Endothelial cell of umbilical vein (primary cell): Measurements from ENCODE around the gene TAF4B. TPM values are rescaled to one million over a fixed set of nuclear protein-coding genes. Genes with fewer than 3 reads are reported as not detected.

Experiments used
- BruUV-seq: library from RNA; stranded (reverse); fragments of 400-500 nt; replicated peaks from 2 replicates; lab custom pipeline; 2021; lab: Mats Ljungman, UMichigan
- CTCF ChIA-PET: fragments of 300-600, 350-600 bp; sonication (Branson Sonifier 250); formaldehyde crosslinking; loops from one replicate; lab custom pipeline; 2021; ENCODE audit warnings: antibody characterized with exemption, inconsistent platforms; lab: Charles Lee
- POLR2A ChIA-PET: fragments of 300-600, 350-600 bp; sonication (Branson Sonifier 250); formaldehyde crosslinking; loops from one replicate; lab custom pipeline; 2021; ENCODE audit warnings: antibody characterized with exemption, inconsistent platforms; lab: Charles Lee
- DNase-seq: peaks from one replicate; pipeline ENCODE4 v3.0.0-alpha.2; 2011; ENCODE audit warnings: low read depth, low spot score
- FAIRE-seq: peaks from 2 replicates; lab custom pipeline; 2011; peaks lifted over from hg19 to GRCh38; lab: Jason Lieb, UNC
- H2AFZ ChIP-seq: 2 replicates; pipeline ENCODE4 v1.6.0; 2012; ENCODE audit warnings: low read depth, low read length, control low read depth, inconsistent platforms
- H3K27ac ChIP-seq: 2 replicates; pipeline ENCODE4 v1.5.1; 2011; ENCODE audit warnings: low read depth, mild to moderate bottlenecking, control low read depth, low read length, moderate library complexity; ENCODE audit not compliant: insufficient read depth
- H3K27me3 ChIP-seq, 2 experiments: 2 replicates each; pipeline versions ENCODE4 v1.6.0 to v1.6.1; 2011; ENCODE audit warnings: low read length in 2 of 2, mixed read lengths in 1 of 2; ENCODE audit not compliant: control insufficient read depth in 2 of 2, insufficient read depth in 2 of 2
- H3K36me3 ChIP-seq, 2 experiments: 2 replicates in 1 of 2; 3 replicates in 1 of 2; pipeline ENCODE4 v1.5.1; 2011; ENCODE audit warnings: low read length in 2 of 2, mild to moderate bottlenecking in 1 of 2, moderate library complexity in 1 of 2; ENCODE audit not compliant: control insufficient read depth in 2 of 2, insufficient read depth in 2 of 2; ENCODE audit errors: extremely low read depth in 1 of 2
- H3K4me1 ChIP-seq: 3 replicates; pipeline ENCODE4 v1.5.1; 2011; ENCODE audit warnings: mild to moderate bottlenecking, low read length; ENCODE audit not compliant: control insufficient read depth, insufficient read depth; ENCODE audit errors: extremely low read depth
- H3K4me2 ChIP-seq: 2 replicates; pipeline ENCODE4 v1.6.1; 2011; ENCODE audit warnings: low read length, control low read depth, mixed read lengths; ENCODE audit not compliant: insufficient read depth
- H3K4me3 ChIP-seq, 3 experiments: fragments of 200-600 bp in 1 of 3; sonication (generic), shearing (Covaris generic) in 1 of 3; replicated peaks in 1 of 3; 2 replicates each; pipeline ENCODE4 v1.5.1; 2011 to 2016; ENCODE audit warnings: control low read depth in 3 of 3, low read length in 3 of 3, mild to moderate bottlenecking in 2 of 3, inconsistent platforms in 1 of 3, low read depth in 1 of 3, moderate library complexity in 1 of 3; ENCODE audit not compliant: insufficient read depth in 1 of 3
- H3K79me2 ChIP-seq: 2 replicates; pipeline ENCODE4 v1.6.0; 2012; ENCODE audit warnings: low read length, inconsistent platforms; ENCODE audit not compliant: control insufficient read depth, insufficient read depth
- H3K9ac ChIP-seq: replicated peaks from 2 replicates; pipeline ENCODE3; 2011; ENCODE audit warnings: low read length, control low read depth; ENCODE audit not compliant: insufficient read depth; ENCODE audit errors: extremely low read depth
- H3K9me1 ChIP-seq: replicated peaks from 3 replicates; pipeline ENCODE4 v1.6.0; 2011; ENCODE audit warnings: mild to moderate bottlenecking, low read length; ENCODE audit not compliant: control insufficient read depth, insufficient read depth; ENCODE audit errors: extremely low read depth
- H3K9me3 ChIP-seq: replicated peaks from 2 replicates; pipeline ENCODE4 v1.5.1; 2012; ENCODE audit warnings: low read length, inconsistent platforms; ENCODE audit not compliant: control insufficient read depth, insufficient read depth
- H4K20me1 ChIP-seq: replicated peaks from 2 replicates; pipeline ENCODE3; 2011; ENCODE audit warnings: mild to moderate bottlenecking, low read length; ENCODE audit not compliant: control insufficient read depth, insufficient read depth; ENCODE audit errors: extremely low read depth
- EZH2 ChIP-seq: IDR thresholded peaks from 2 replicates; pipeline ENCODE4 v1.6.1; 2012; ENCODE audit warnings: borderline replicate concordance, low read depth, mild to moderate bottlenecking, moderate library complexity, low read length, inconsistent platforms; ENCODE audit not compliant: severe bottlenecking
- FOS ChIP-seq: IDR thresholded peaks from 2 replicates; pipeline ENCODE4 v1.6.1; 2011; ENCODE audit warnings: mild to moderate bottlenecking, low read length, moderate library complexity, borderline replicate concordance; ENCODE audit not compliant: insufficient read depth
- GATA2 ChIP-seq: IDR thresholded peaks from 2 replicates; pipeline ENCODE4 v1.7.0; 2011; ENCODE audit warnings: low read depth, mild to moderate bottlenecking, moderate library complexity, mixed read lengths, low read length; ENCODE audit not compliant: insufficient read length, insufficient read depth
- JUN ChIP-seq: IDR thresholded peaks from 2 replicates; pipeline ENCODE4 v1.6.1; 2011; ENCODE audit warnings: borderline replicate concordance, low read depth; ENCODE audit not compliant: insufficient read length, insufficient read depth
- MYC ChIP-seq: IDR thresholded peaks from one replicate; pipeline ENCODE4 v1.6.1; 2011; ENCODE audit warnings: mild to moderate bottlenecking, low read depth, low read length
- POLR2A ChIP-seq: IDR thresholded peaks from 2 replicates; pipeline ENCODE4 v1.6.1; 2012; ENCODE audit warnings: low read depth, mild to moderate bottlenecking, control low read depth, low read length
- POLR2AphosphoS5 ChIP-seq: IDR thresholded peaks from 2 replicates; pipeline ENCODE4 v1.6.1; 2012; ENCODE audit warnings: low read depth, mild to moderate bottlenecking, control low read depth, low read length, moderate library complexity; ENCODE audit not compliant: insufficient read depth
- dilution Hi-C: fragments of 300-500 bp; cut with MboI; formaldehyde crosslinking; loops from one replicate; pipeline ENCODE4 v1.15.0; 2019; ENCODE audit warnings: low sequenced_read_pairs; ENCODE audit not compliant: extremely low pct_ligation_motif_present
- intact Hi-C: fragments of 100-400 bp; cut with micrococcal nuclease; formaldehyde crosslinking; loops from one replicate; pipeline ENCODE4 v1.10.0; 2022
- polyA plus RNA-seq, 4 experiments: library from polyadenylated mRNA; depleted of rRNA in 3 of 4; stranded (reverse) in 3 of 4; unstranded in 1 of 4; fragments of >200 nt; gene quantifications; 2 replicates each; pipeline versions ENCODE4 v1.2.1 to v1.2.3, GENCODE V29; 2011 to 2012; ENCODE audit warnings: missing spikeins in 1 of 4
- total RNA-seq: library from RNA; stranded (reverse); gene quantifications from 2 replicates; pipeline ENCODE4 v1.2.3, GENCODE V29; 2021
- TF ChIP-seq, protein P1 (sequence below), 2 donors: IDR thresholded peaks; 1 replicate in 1 of 2; 2 replicates in 1 of 2; pipeline ENCODE4 v1.5.1; 2011; ENCODE audit warnings: low read length in 2 of 2, mild to moderate bottlenecking in 2 of 2, moderate library complexity in 2 of 2, control low read depth in 1 of 2, inconsistent platforms in 1 of 2, low read depth in 1 of 2; ENCODE audit not compliant: insufficient read depth in 1 of 2; ENCODE audit errors: extremely low read depth in 1 of 2
- TF ChIP-seq, protein P2 (sequence below): IDR thresholded peaks from 2 replicates; pipeline ENCODE4 v1.6.1; 2011; ENCODE audit not compliant: insufficient read depth, insufficient read length

The TAF4B gene
- total and polyA plus RNA-seq, 2 donors (not counting 3 experiments of a cell fraction or from before 2014, with no cell fraction given), result 0.47 to 2.0 TPM

DNA sequence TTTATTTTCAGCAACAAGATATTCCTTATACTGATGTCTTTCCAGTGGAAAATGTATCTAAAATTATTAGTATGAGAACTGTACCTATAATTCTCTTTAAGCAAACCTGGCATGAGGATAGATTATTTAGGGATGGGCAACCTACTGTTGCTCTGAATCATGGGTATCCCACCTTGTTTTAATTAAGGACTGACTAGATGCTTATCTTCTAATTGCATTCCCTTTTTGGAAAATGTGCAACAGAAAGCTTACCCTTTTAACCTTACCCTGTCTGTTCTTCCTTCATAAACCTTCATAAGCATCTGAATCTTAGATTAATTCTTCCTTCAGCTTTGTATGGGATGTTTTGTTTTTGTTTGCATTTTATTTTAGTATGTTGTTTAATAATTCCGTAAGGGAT lies 110.3 kb downstream of the TAF4B start:
- Histone ChIP-seq H2AFZ (no peak overlapping the region), H4K20me1 (no peaks in the 10 kb centered on the region), H3K9me1 (no peaks in the 10 kb centered on the region), H3K9me3 (no peaks in the 10 kb centered on the region), H3K4me1 (no peaks in the 10 kb centered on the region), H3K9ac (no peak overlapping the region), H3K4me2 (no peak overlapping the region), H3K27me3 (no peaks in the 10 kb centered on the region), H3K79me2 (no peaks in the 10 kb centered on the region), H3K27ac (no peak overlapping the region), H3K4me3 (no peak overlapping the region), H3K36me3 (no peaks in the 10 kb centered on the region)
- CTCF ChIA-PET, result interaction anchor here (0.9 to 1.6 kb wide), 3 partner anchors 15 to 47 kb away, joined by 3 to 5 read pairs (median 4); no protein-coding TSS in a partner anchor
- no peak for TF ChIP-seq POLR2AphosphoS5
- no peak for TF ChIP-seq JUN
- no peak for TF ChIP-seq POLR2A
- TF ChIP-seq EZH2, result no peak
- TF ChIP-seq, protein P1, sequence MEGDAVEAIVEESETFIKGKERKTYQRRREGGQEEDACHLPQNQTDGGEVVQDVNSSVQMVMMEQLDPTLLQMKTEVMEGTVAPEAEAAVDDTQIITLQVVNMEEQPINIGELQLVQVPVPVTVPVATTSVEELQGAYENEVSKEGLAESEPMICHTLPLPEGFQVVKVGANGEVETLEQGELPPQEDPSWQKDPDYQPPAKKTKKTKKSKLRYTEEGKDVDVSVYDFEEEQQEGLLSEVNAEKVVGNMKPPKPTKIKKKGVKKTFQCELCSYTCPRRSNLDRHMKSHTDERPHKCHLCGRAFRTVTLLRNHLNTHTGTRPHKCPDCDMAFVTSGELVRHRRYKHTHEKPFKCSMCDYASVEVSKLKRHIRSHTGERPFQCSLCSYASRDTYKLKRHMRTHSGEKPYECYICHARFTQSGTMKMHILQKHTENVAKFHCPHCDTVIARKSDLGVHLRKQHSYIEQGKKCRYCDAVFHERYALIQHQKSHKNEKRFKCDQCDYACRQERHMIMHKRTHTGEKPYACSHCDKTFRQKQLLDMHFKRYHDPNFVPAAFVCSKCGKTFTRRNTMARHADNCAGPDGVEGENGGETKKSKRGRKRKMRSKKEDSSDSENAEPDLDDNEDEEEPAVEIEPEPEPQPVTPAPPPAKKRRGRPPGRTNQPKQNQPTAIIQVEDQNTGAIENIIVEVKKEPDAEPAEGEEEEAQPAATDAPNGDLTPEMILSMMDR (IDR thresholded peaks at IDR 0.05; ENCODE audit: extremely low read depth in 1 of 2, insufficient read depth in 1 of 2, low read depth in 1 of 2, low read length in 2 of 2), result no peak
- TF ChIP-seq GATA2, result no peak
- no peak for TF ChIP-seq FOS
- no peak for TF ChIP-seq MYC
- TF ChIP-seq, protein P2, sequence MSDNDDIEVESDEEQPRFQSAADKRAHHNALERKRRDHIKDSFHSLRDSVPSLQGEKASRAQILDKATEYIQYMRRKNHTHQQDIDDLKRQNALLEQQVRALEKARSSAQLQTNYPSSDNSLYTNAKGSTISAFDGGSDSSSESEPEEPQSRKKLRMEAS, result no peak
- dilution Hi-C loops, result no loop called here
- POLR2A ChIA-PET, result no interaction called here
- BruUV-seq, result no TSS peak
- FAIRE-seq, result no peak
- DNase-seq, result no peak
- intact Hi-C loops, result no loop called here
